Ramos (cell line): ENCODE data around the gene GPATCH8.
"Not testable (repeated sequence)": the region's sequence is repeated elsewhere in the genome, so short reads cannot be mapped to it uniquely, and the experiment has no call there.

Experiments
- in situ Hi-C: fragments of 300-500 bp; cut with MboI; formaldehyde crosslinking; loops from one replicate; pipeline ENCODE4 v1.14.3; 2022; ENCODE audit warnings: low sequenced_read_pairs; ENCODE audit not compliant: unreplicated experiment

The GPATCH8 gene

GRCh38 chr17:44530896-44531418 lies 27.8 kb upstream of the GPATCH8 start:
- in situ Hi-C loops = loop anchor here (10.0 to 25.0 kb wide), 2 partner anchors 104 to 331 kb away; no protein-coding TSS in a partner anchor

DNA sequence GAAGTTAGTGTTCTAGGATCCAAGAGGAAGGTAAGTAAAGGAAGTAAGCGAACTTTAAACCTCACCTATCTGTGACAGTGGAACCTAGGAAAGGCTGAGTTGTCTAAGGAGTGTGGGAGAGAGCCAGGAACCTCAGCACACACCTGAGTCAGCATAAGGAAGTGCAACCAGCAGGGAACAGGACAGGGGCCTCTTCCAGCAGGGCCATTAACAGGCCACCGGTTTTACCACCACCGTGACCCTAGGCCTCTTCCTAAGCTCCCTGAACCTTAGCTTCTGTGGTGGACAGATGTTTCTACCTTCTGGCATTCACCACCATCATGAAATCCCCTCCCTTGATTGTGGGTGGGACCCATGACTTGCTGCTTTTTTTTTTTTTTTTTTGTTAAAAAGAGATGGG lies 26.7 kb upstream of the GPATCH8 start:
- in situ Hi-C loops = loop anchor here (10.0 to 25.0 kb wide), 2 partner anchors 105 to 332 kb away; no protein-coding TSS in a partner anchor

GRCh38 chr17:44527954-44528353 lies 24.7 kb upstream of the GPATCH8 start:
- in situ Hi-C loops = loop anchor here (25.0 kb wide), 1 partner anchor 334 kb away; no protein-coding TSS in a partner anchor

GRCh38 chr17:44527102-44527501 lies 23.9 kb upstream of the GPATCH8 start:
- in situ Hi-C loops = loop anchor here (25.0 kb wide), 1 partner anchor 335 kb away; no protein-coding TSS in a partner anchor

GRCh38 chr17:44523672-44523972 lies 20.4 kb upstream of the GPATCH8 start:
- in situ Hi-C loops = no loop called here

DNA sequence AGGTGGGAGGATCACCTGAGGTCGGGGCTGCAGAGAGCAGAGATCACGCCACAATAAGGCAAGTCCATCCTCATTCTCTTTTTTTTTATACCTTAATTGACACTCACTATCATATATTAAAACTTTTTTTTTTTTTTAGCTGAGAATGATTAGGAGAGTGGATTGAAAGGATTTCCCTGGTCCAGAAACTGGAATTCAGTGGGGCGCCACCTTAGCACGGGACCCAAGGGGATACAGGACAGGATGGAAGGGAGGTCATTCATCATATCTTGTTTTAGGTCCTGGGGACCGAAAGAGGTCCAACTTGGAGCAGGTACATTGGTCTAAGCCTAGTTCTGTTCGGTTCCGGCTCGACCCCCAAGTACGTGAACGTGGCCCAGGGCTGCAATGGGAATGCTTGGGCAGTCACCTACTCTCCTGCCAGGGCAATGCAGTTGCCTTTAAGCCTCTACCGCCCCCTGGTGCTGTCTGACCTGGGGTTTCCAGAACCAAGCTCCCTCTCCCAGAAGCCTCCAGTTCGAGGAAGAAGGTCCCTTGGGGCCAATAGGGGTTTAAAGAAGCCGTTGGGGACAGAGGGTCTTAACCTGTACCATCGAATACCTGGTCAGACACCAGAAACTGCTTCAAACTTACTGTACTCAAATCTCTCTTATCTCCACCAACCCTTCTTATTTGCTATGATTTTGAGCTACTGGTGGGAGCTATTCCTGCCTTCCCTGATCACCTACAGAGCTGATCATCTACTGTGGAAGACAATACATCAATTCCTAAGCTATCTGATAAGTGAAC lies 19.9 kb upstream of the GPATCH8 start:
- in situ Hi-C loops = no loop called here

- in situ Hi-C loops = no loop called here
These were observed 14.8 kb upstream of the GPATCH8 start for GRCh38 chr17:44518032-44518431.

GRCh38 chr17:44511241-44512134 lies 8.3 kb upstream of the GPATCH8 start:
- in situ Hi-C loops = not testable (repeated sequence)

DNA sequence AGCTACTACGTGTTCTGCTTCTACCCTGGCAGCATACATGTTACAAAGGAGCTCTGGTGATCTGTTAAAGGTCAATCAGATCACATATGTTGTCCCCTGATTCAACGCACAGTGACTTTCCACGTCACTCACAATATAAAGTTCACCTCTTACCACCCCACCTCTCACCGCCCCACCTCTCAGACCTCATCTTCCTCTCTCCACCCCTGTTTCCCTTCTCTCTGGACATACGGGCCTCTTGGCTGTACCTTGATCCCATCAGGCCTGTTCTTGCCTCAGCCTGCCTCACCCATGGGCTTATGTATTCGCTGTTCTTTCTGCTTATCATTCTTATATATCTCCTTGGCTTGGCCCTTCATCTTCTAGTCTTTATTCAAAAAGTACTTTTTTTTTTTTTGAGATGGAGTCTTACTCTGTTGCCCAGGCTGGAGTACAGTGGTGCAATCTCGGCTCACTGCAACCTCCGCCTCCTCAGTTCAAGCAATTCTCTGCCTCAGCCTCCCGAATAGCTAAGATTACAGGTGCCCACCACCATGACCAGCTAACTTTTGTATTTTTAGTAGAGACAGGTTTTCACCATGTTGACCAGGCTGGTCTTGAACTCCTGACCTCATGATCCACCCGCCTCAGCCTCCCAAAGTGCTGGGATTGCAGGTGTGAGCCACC lies 3.9 kb upstream of the GPATCH8 start:
- in situ Hi-C loops = not testable (repeated sequence)

DNA sequence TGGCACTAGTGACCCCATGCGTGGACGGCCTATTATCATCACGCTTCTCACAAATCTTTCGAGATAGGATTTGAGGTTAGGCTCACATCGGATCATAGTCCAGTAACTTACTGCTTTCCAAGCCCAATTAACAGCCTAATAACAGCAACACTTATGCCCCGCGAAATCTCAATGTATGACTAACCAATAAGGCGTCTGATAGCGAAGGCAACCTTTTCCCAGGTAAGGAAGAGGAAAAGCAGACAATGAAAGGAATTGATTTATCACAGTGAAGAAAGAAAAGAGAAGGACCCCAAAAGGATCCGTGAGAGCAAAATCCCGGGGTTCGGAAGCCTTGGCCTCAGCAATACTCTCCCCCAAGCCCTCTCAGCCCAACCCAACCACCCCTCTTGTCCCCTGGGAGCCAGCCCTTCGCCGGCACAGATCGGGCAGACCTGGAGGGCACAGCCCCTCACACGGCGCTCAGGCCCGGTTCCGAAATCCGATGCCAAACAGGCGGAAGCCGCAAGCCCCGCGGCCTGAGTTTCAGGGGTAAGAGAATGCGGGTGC lies 534 bp downstream of the GPATCH8 start:
- in situ Hi-C loops = no loop called here

DNA sequence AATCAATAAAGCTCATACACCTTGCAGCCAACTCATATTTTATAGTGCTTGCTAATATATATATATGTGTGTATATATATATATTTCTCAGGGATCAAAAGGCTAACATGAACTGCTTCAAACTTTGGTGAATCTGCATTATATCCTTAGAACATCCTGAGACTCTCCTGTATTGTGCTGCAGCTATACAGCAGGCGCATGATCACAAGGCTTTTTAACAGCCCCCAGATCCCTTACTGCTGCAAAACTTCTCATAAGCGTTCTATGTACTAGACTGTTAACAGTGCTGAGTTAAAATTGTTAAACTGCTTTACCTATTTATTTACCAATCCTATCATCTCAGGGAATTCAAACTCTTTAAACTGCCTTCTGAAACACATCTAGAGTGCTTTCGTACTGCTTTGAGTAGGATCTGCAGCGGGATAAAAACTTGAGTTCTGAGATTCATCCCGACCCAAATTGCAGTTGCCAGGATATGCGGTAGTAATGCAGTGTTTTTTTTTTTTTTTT lies 1.3 kb downstream of the GPATCH8 start:
- in situ Hi-C loops = no loop called here

- in situ Hi-C loops = no loop called here
These were observed 3.5 kb downstream of the GPATCH8 start for GRCh38 chr17:44499722-44500121.

DNA sequence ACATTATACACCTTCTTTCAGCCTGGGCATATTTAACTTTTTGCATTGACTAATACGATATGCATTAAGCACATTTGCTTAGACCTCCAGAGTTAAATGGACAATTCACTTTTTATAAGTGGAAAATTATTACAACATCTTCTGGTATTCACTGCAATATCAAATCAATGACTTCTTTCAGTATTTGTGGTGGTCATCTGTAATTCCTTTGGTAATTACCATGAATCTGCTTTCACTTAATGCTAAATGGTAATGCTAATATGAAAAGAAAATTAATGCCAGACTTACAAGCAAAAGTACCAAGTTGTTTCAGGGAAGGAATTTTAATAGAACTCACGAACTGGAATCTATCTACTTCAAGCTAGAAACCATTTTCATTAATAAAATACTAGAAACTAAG lies 6.4 kb downstream of the GPATCH8 start:
- in situ Hi-C loops = no loop called here

DNA sequence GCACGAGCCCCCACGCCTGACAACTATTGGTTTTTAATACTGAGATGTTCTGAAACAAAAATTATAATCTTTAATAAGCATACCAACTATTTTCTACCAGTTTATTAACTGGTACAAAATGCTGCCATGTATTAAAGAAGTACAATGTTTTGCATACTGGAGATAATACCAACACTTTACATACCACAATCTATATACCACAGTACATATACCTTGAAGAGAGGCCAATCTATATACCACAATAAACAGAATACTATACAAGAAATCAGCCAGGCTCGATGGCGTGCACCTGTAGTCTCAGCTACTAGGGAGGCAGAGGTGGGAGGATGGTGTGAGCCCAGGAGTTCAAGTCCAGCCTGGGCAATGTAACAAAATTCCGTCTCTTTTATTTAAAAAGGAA lies 9.9 kb downstream of the GPATCH8 start:
- in situ Hi-C loops = no loop called here

DNA sequence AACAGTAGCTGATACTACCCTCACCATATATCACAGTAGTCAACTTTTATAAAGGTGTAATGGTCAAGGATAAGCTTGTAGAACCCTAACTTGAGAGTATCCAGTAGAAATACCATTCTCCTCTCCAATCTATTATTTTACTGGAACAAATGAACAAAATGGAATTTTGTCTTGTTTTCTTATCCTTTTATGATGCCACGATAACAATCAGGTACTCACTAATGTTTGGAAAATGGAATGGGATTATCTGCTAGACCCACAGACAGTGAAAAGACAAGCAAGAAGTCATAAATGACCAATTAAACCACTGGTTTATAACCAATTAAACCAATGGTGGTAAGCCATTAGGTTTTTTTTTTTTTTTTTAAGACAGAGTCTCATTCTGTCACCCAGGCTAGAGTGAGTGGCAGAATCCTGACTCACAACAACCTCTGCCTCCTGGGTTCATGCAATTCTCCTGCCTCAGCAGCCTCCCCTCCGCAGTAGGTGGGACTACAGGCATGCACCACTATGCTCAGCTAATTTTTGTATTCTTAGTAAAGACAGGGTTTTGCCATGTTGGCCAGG lies 10.4 kb downstream of the GPATCH8 start:
- in situ Hi-C loops = no loop called here

DNA sequence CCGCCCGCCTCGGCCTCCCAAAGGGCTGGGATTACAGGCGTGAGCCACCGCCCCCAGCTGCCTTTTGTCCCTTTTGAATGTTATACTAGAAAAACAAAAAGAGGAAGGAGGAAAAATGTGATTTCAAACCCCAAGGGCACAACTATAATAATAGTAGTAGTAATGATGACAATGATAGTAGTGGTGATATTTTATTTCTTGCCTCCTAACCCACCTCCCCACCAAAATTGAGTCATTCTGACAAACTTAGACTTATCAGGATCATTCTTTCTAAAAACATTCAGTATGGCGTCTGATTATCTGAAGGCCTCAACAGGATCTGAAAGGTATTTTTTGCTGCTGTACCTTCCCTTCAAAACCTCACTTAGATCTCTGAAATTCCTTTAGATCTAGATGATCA lies 13.6 kb downstream of the GPATCH8 start:
- in situ Hi-C loops = no loop called here

DNA sequence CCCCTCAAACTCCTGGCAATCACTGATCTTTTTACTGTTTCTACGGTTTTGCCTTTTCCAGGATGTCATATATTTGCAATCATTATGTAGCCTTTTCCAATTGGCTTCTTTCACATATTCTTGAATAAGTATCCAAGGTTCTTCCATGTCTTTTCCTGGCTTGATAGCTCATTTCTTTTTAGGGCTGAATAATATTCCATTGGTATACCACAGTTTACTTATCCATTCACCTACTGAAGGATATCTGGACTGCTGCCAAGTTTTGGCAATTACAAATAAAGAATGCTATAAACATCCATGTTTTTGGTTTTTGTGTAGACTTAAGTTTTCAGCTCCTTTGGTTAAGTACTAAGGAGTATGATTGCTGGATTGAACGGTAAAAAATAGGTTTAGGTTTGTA lies 16.0 kb downstream of the GPATCH8 start:
- in situ Hi-C loops = no loop called here

GRCh38 chr17:44473367-44473766 lies 29.8 kb downstream of the GPATCH8 start:
- in situ Hi-C loops = no loop called here

DNA sequence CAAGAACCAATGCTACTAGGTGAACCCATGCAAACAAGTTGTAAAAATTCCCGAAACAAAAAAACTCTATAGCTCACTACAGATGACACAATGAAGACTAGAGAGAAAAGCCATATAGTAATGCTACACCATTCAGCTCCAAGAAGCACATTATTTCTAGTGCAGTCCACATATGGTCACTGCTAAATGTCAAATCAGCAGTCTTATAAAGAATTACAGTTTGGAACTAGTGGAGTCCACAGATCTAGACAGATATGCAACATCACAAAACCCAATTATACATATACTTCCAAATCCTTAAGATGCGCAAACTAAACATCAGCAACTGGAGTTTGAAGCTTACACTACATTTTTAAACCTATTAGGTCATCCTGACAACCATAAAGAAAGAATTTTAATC lies 33.5 kb downstream of the GPATCH8 start:
- in situ Hi-C loops = no loop called here

DNA sequence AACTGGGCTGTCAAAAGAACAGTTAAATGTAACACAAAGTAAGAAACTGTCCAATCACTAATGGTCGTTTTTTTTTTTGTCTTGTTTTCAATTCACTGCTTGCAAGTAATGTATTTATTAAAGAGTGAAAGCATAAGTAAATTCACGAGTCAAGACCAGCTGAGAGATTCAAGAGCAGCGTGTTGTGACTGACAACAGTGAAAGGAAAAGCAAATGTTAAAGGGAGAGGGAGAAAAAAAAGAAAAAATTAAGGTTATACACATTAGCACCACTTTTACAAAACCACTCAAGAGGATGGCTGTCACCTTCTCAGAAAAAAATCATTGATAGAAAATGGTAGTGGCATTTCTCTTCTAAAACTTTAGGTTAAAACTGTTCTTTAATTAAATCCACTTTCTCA lies 36.1 kb downstream of the GPATCH8 start:
- in situ Hi-C loops = no loop called here
